Stromal cell of bone marrow (primary cell): Measurements from ENCODE around the gene CDKN2B-AS1.

ENCODE experiments used
- DNase-seq: peaks from one replicate; pipeline ENCODE4 v3.0.0-alpha.2; 2012; ENCODE audit warnings: low read depth

CDKN2B-AS1 gene

DNA sequence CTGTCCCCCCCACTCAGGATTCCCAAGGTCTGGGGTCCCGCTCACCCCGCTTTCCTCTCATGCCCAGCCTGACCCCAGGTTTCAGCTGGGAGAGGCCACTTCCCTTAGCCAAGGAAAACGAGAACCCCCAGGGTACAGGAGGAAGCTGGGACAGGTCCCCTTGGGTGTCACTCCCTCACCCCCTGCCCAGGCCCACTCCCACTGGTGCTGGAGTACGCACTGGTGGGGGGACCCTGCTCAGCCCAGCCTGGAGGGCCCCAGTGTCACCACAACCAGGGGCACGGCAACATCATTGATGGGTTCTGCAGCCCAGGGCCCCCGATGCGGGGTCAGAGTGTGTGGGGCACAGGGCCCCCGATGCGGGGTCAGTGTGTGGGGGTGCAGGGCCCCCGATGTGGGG, 159.5 kb downstream of the CDKN2B-AS1 start:
- no peak for DNase-seq

DNA sequence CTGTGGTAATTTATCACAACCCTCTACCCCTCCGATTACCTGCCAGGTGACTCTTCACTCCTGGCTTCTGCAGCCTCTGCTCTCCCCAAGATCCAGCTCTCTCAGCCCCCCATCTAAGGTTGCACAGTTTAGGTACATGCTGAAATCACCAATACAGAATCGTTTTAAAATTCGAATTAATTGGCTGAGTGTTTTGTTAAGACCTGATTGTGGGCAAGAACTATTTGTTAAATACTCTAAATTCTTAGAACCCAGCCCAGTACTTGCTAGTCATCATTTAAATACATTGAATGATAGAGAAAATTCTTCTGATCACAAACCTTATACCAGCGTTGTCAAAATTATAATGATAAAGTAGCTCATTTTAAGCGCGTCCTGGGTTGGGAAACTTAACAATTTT, 162.0 kb downstream of the CDKN2B-AS1 start:
- DNase-seq: no peak

GRCh38 chr9:22157276-22157675, 162.7 kb downstream of the CDKN2B-AS1 start:
- DNase-seq: no peak

- no peak for DNase-seq
Observed at GRCh38 chr9:22157828-22158227, 163.2 kb downstream of the CDKN2B-AS1 start.

- no peak for DNase-seq
Observed at GRCh38 chr9:22158271-22158670, 163.7 kb downstream of the CDKN2B-AS1 start.

DNA sequence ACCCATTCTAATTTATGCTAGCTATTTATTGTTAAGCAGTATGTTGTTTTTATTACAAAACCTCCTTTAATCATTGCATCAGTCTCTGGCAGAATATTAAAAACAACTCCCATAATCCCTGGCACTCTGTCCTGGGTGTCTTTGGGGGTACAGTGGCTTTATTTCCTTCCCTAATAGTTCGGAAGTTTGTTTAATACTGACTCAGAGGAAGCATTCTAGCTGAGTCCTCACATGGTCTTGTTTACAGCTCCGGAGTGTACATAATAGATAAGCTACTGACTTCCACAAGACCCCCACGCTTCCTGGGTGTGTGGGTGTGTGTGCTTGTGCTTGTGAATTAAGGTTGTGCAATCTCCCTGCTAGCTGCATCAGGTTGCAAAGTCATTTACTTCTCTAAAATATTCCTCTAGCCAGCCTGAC, 164.3 kb downstream of the CDKN2B-AS1 start:
- peak; percentile 35 for DNase-seq

DNA sequence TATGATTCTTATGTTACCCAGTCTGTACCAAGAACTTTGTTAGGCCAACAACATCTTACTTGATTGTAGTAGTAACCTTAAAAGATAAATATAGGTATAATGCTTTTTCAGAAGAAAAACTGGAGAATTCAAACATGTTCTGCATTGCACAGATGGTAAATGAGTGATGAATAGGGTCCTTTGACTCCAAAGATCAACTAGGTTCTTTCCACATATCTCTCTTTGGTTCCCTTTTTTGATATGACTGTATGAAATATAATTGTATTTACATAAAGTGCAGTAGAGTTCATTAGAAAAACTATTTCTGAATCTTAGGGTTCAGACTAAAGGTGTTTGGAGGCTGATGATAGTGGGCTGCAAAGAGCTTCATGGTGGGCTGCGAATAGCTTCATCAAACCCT, 165.0 kb downstream of the CDKN2B-AS1 start:
- DNase-seq: no peak

- DNase-seq: no peak
Observed at GRCh38 chr9:22160221-22160620, 165.6 kb downstream of the CDKN2B-AS1 start.

GRCh38 chr9:22165144-22165543, 170.6 kb downstream of the CDKN2B-AS1 start:
- no peak for DNase-seq

GRCh38 chr9:22169243-22169642, 174.7 kb downstream of the CDKN2B-AS1 start:
- peak; percentile 61 for DNase-seq

- DNase-seq: peak; percentile 83
Observed at GRCh38 chr9:22169727-22170503, 175.3 kb downstream of the CDKN2B-AS1 start.
